Endothelial cell of umbilical vein (primary cell): ENCODE data around the gene ACAA1.

Experiments used
- CTCF ChIP-seq, 2 donors: IDR thresholded peaks; 1 replicate in 1 of 2; 2 replicates in 1 of 2; pipeline ENCODE4 v1.5.1; 2011; ENCODE audit warnings: low read length in 2 of 2, mild to moderate bottlenecking in 2 of 2, moderate library complexity in 2 of 2, control low read depth in 1 of 2, inconsistent platforms in 1 of 2, low read depth in 1 of 2; ENCODE audit not compliant: insufficient read depth in 1 of 2; ENCODE audit errors: extremely low read depth in 1 of 2
- EZH2 ChIP-seq: IDR thresholded peaks from 2 replicates; pipeline ENCODE4 v1.6.1; 2012; ENCODE audit warnings: borderline replicate concordance, low read depth, mild to moderate bottlenecking, moderate library complexity, low read length, inconsistent platforms; ENCODE audit not compliant: severe bottlenecking
- FOS ChIP-seq: IDR thresholded peaks from 2 replicates; pipeline ENCODE4 v1.6.1; 2011; ENCODE audit warnings: mild to moderate bottlenecking, low read length, moderate library complexity, borderline replicate concordance; ENCODE audit not compliant: insufficient read depth
- JUN ChIP-seq: IDR thresholded peaks from 2 replicates; pipeline ENCODE4 v1.6.1; 2011; ENCODE audit warnings: borderline replicate concordance, low read depth; ENCODE audit not compliant: insufficient read length, insufficient read depth
- MYC ChIP-seq: IDR thresholded peaks from one replicate; pipeline ENCODE4 v1.6.1; 2011; ENCODE audit warnings: mild to moderate bottlenecking, low read depth, low read length
- POLR2A ChIP-seq: IDR thresholded peaks from 2 replicates; pipeline ENCODE4 v1.6.1; 2012; ENCODE audit warnings: low read depth, mild to moderate bottlenecking, control low read depth, low read length

GRCh38 chr3:38171622-38172021 is 34.7 kb upstream of the ACAA1 start:
- TF ChIP-seq CTCF (IDR thresholded peaks at IDR 0.05; ENCODE audit: extremely low read depth in 1 of 2, insufficient read depth in 1 of 2, low read depth in 1 of 2, low read length in 2 of 2) (no peak), POLR2A (no peak), JUN (no peak), EZH2 (no peak), FOS (no peak), MYC (no peak)
